ENCODE measurements around the gene PSORS1C2. TPM values are rescaled to one million over a fixed set of nuclear protein-coding genes. Genes with fewer than 3 reads are reported as not detected.
A peak's percentile ranks its signal among the peaks of the same experiment; 100 is the strongest.

PSORS1C2 gene
- total and polyA plus RNA-seq, 11 donors = not detected

DNA sequence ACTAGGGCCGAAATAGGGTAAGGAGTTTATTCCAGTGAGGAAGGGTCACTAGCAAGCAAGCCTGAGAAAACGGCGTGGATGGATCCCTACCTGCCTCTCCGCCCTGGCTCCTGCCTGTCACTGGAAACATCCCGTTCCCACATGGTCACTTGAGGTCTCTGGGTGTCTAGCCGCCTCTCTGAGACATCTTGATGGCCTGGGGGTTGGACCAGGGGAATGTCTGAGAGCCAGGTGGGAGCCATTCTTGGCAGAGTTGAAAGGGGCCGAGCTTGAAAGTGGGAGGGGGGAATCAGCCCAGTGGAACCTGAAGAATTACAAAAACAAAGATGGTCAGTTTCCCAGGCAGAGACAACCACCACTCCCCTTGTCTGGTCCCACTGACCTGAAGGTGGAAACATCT is 17.8 kb upstream of the PSORS1C2 start:
- Histone ChIP-seq H3K4me1 (peaks cover 0 to 26% (median 15%) of the 10 kb centered on the region in 12 donors), H3K27ac (no peak overlapping the region), H3K27me3 (no peaks in the 10 kb centered on the region), H3K36me3 (peaks cover 0 to 32% (median 12%) of the 10 kb centered on the region in 9 donors), H3K9me3 (no peaks in the 10 kb centered on the region), H3K4me3 (no peak overlapping the region)
- no peak for ATAC-seq
- WGBS, 4 donors = 93 to 99% (median 94%) methylated on average over 7 of the region's 7 CpGs
- intact Hi-C loops (cut with DNase I) = no loop called here
- peak in 1 of 5 donors; percentile 13 for DNase-seq
- TF ChIP-seq, protein P1, sequence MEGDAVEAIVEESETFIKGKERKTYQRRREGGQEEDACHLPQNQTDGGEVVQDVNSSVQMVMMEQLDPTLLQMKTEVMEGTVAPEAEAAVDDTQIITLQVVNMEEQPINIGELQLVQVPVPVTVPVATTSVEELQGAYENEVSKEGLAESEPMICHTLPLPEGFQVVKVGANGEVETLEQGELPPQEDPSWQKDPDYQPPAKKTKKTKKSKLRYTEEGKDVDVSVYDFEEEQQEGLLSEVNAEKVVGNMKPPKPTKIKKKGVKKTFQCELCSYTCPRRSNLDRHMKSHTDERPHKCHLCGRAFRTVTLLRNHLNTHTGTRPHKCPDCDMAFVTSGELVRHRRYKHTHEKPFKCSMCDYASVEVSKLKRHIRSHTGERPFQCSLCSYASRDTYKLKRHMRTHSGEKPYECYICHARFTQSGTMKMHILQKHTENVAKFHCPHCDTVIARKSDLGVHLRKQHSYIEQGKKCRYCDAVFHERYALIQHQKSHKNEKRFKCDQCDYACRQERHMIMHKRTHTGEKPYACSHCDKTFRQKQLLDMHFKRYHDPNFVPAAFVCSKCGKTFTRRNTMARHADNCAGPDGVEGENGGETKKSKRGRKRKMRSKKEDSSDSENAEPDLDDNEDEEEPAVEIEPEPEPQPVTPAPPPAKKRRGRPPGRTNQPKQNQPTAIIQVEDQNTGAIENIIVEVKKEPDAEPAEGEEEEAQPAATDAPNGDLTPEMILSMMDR (IDR thresholded peaks at IDR 0.05) = no peak
- no peak for TF ChIP-seq POLR2A (IDR thresholded peaks at IDR 0.05)

DNA sequence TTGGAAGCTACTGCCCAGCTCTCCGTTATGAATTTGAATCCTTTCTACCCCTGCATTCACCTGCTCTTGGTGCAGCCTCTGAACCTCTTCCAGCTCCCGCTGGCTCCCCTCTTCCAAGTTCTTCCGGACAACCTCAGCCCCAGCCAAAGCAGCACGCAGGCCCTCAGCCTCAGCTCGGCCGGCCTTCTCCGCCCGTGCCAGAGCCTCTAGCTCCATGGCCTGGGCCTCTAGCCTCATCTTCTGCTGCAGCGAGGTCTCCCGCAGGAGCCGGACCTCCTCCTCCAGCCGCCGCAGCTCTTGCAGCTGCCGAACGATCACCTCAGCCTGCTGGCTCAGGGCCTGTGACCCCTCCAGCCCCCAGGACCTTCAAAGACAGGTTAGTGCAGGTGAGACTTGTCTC is 15.6 kb upstream of the PSORS1C2 start:
- 87 to 97% (median 94%) methylated on average over 15 of the region's 15 CpGs for WGBS, 4 donors
- H3K4me3 ChIP-seq = no peak overlapping the region
- no peaks in the 10 kb centered on the region for H3K9me3 ChIP-seq
- no peak overlapping the region for H3K27ac ChIP-seq
- H3K36me3 ChIP-seq = peaks cover 0 to 35% (median 21%) of the 10 kb centered on the region in 9 donors
- TF ChIP-seq, protein P1 (IDR thresholded peaks at IDR 0.05) = no peak
- no peak for TF ChIP-seq POLR2A (IDR thresholded peaks at IDR 0.05)
- intact Hi-C loops (cut with DNase I) = no loop called here
- no peaks in the 10 kb centered on the region for H3K27me3 ChIP-seq
- peaks cover 0 to 21% (median 13%) of the 10 kb centered on the region in 12 donors for H3K4me1 ChIP-seq
- ATAC-seq (no peak), DNase-seq (peak in 1 of 5 donors; percentile 9)

DNA sequence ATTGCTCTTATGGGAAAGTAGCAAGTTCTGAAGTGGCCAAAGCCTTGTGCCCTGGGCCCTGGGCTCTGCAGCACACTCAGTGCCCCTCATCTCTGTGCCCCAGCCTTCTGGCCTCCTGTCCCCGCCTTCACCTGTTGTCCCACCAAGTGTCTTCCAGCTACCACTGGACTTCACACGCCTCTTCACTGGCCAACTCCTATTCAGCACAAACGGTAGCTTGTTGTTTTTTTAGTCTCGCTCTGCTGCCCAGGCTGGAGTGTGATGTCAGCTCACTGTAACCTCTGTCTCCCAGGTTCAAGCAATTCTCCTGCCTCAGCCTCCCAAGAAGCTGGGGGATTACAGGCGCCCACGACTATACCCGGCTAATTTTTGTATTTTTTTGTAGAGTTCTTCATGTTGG is 13.9 kb upstream of the PSORS1C2 start:
- no peak for TF ChIP-seq POLR2A (IDR thresholded peaks at IDR 0.05)
- TF ChIP-seq, protein P1 (IDR thresholded peaks at IDR 0.05) = no peak
- peaks cover 0 to 9% (median 7%) of the 10 kb centered on the region in 12 donors for H3K4me1 ChIP-seq
- H3K9me3 ChIP-seq = no peaks in the 10 kb centered on the region
- H3K4me3 ChIP-seq = no peak overlapping the region
- DNase-seq = peak in 1 of 5 donors; percentile 16
- WGBS, 4 donors = 87 to 97% (median 92%) methylated on average over 7 of the region's 7 CpGs
- no peak overlapping the region for H3K27ac ChIP-seq
- H3K36me3 ChIP-seq = peaks cover 0 to 39% (median 25%) of the 10 kb centered on the region in 9 donors
- no peaks in the 10 kb centered on the region for H3K27me3 ChIP-seq
- no peak for ATAC-seq
- intact Hi-C loops (cut with DNase I) = no loop called here

DNA sequence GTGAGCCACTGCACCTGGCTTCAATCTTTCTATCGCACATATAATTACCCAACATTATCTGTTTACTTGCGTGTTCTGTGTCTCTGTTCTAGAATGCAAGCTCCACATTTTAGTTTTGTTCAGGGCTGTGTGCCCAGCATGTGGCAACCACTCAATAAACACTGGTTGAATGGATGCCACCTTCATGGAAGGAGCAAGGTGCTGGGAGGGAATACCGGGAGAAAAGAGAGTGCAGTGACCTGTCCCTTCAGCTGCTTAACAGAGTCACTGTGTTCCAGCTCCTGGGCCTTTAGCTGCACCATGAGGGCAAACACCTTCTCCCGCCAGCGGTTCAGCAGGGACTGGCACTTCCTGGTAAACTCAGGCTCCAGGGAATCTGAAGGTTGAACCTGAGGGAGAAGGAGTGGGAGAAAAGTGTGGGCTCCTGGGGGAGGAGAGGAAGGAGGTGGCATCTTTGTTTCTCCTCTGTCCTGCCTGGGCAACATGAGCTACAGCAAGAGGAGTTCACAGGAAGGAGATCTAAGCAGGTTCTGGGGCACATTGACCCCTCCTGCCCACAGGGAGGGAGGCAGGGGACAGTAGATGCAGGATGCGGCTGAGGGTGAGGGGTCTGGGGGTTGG is 11.1 kb upstream of the PSORS1C2 start:
- no peak overlapping the region for H3K4me3 ChIP-seq
- TF ChIP-seq, protein P1 (IDR thresholded peaks at IDR 0.05) = no peak
- no peak for TF ChIP-seq POLR2A (IDR thresholded peaks at IDR 0.05)
- WGBS, 4 donors = 92 to 98% (median 95%) methylated on average over 5 to 6 of the region's 6 CpGs
- no peak overlapping the region for H3K27ac ChIP-seq
- intact Hi-C loops (cut with DNase I) = no loop called here
- H3K36me3 ChIP-seq = peaks cover 0 to 37% (median 19%) of the 10 kb centered on the region in 9 donors
- ATAC-seq = no peak
- no peaks in the 10 kb centered on the region for H3K4me1 ChIP-seq
- no peaks in the 10 kb centered on the region for H3K9me3 ChIP-seq
- H3K27me3 ChIP-seq = no peaks in the 10 kb centered on the region
- no peak for DNase-seq
